Cardiac fibroblast (primary cell): ENCODE measurements around the gene MLLT3.

ENCODE experiments used
- DNase-seq, 2 donors: peaks; one replicate each; pipeline versions ENCODE4 v3.0.0 to v3.0.0-alpha.2; 2010; ENCODE audit warnings: low read depth in 2 of 2
- H3K4me3 ChIP-seq, 2 donors: replicated peaks in 1 of 2; 1 replicate in 1 of 2; 2 replicates in 1 of 2; pipeline ENCODE4 v1.5.1; 2011; ENCODE audit warnings: low read depth in 2 of 2, low read length in 2 of 2, mild to moderate bottlenecking in 2 of 2, moderate library complexity in 1 of 2
- CTCF ChIP-seq: IDR thresholded peaks from one replicate; pipeline ENCODE4 v1.5.1; 2011; ENCODE audit warnings: low read depth, mild to moderate bottlenecking, low read length, inconsistent platforms

MLLT3 gene

GRCh38 chr9:20570087-20570486 lies 52.2 kb downstream of the MLLT3 start:
- TF ChIP-seq CTCF, result no peak
- H3K4me3 ChIP-seq, result no peak overlapping the region
- peak in 1 of 2 donors; percentile 57 for DNase-seq

- peak in 1 of 2 donors; percentile 14 for DNase-seq
- no peak for TF ChIP-seq CTCF
- H3K4me3 ChIP-seq, result no peak overlapping the region
Measured at GRCh38 chr9:20569525-20569924, 52.8 kb downstream of the MLLT3 start.

GRCh38 chr9:20568400-20568799 lies 53.9 kb downstream of the MLLT3 start:
- TF ChIP-seq CTCF, result no peak
- H3K4me3 ChIP-seq, result no peak overlapping the region
- DNase-seq, result peak in 1 of 2 donors; percentile 14

- DNase-seq, result no peak
- H3K4me3 ChIP-seq, result no peak overlapping the region
- no peak for TF ChIP-seq CTCF
Measured at GRCh38 chr9:20566401-20566800, 55.9 kb downstream of the MLLT3 start.

GRCh38 chr9:20564650-20565049 lies 57.6 kb downstream of the MLLT3 start:
- H3K4me3 ChIP-seq, result no peak overlapping the region
- no peak for TF ChIP-seq CTCF
- DNase-seq, result no peak

GRCh38 chr9:20563917-20564316 lies 58.4 kb downstream of the MLLT3 start:
- H3K4me3 ChIP-seq, result no peak overlapping the region
- no peak for TF ChIP-seq CTCF
- no peak for DNase-seq

GRCh38 chr9:20562051-20562450 lies 60.2 kb downstream of the MLLT3 start:
- DNase-seq, result peak in 1 of 2 donors; percentile 16
- TF ChIP-seq CTCF, result no peak
- H3K4me3 ChIP-seq, result no peak overlapping the region
